Hepatocyte (in vitro differentiated cells): ENCODE measurements around the gene CNTNAP2.

Experiments
- CTCF ChIP-seq: fragments of 200-600 bp; sonication (generic); IDR thresholded peaks from 2 replicates; pipeline ENCODE4 v1.5.1; 2016; ENCODE audit warnings: antibody characterized with exemption, mild to moderate bottlenecking; ENCODE audit not compliant: poor library complexity
- EZH2 ChIP-seq: fragments of 200-600 bp; sonication (generic); IDR thresholded peaks from 2 replicates; pipeline ENCODE4 v1.6.1; 2016; ENCODE audit warnings: antibody characterized with exemption, mild to moderate bottlenecking, borderline replicate concordance

- no peak for TF ChIP-seq CTCF
- no peak for TF ChIP-seq EZH2
Measured at GRCh38 chr7:147859486-147859885, 1742.9 kb downstream of the CNTNAP2 start.
